GM18951 (cell line): ENCODE results near the gene SLAIN2.

ENCODE experiments used
- POLR2A ChIP-seq: IDR thresholded peaks from 4 replicates; pipeline ENCODE4 v1.6.1; 2011; ENCODE audit warnings: mild to moderate bottlenecking; ENCODE audit not compliant: insufficient read length, insufficient read depth; ENCODE audit errors: extremely low read depth
- in situ Hi-C: fragments of 300-500 bp; cut with MboI; formaldehyde crosslinking; loops from one replicate; pipeline ENCODE4 v1.12.0; 2022; ENCODE audit warnings: low sequenced_read_pairs, mixed read lengths, inconsistent platforms; ENCODE audit not compliant: unreplicated experiment

SLAIN2 gene

DNA sequence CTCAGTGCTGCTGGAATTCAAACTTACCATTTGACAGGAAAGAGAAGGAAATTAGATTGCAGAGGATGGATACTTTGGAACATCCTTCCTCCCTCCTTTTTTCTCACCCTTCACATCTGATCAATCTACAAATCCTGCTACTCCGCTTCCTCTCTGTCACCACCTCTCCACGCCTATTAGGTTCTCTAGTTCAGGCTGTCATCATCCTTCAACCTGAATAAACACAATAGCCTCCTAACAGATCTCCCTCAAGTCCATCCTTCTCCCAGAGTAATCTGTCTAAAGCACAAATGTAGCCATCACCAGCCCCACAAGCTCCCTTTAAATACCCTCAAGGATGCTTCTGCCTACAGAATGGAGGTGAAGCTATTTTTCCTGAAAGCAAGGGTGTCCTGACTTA is 20.0 kb upstream of the SLAIN2 start:
- in situ Hi-C loops, result no loop called here
- no peak for TF ChIP-seq POLR2A

- no peak for TF ChIP-seq POLR2A
- in situ Hi-C loops, result no loop called here
These were observed 19.3 kb upstream of the SLAIN2 start for GRCh38 chr4:48322063-48322462.

GRCh38 chr4:48324281-48324680 is 17.0 kb upstream of the SLAIN2 start:
- no peak for TF ChIP-seq POLR2A
- in situ Hi-C loops, result no loop called here

- in situ Hi-C loops, result no loop called here
- TF ChIP-seq POLR2A, result no peak
These were observed 12.1 kb upstream of the SLAIN2 start for GRCh38 chr4:48329193-48329592.

- in situ Hi-C loops, result no loop called here
- TF ChIP-seq POLR2A, result no peak
These were observed 11.4 kb upstream of the SLAIN2 start for GRCh38 chr4:48329976-48330375.

- TF ChIP-seq POLR2A, result no peak
- in situ Hi-C loops, result no loop called here
These were observed 9.6 kb upstream of the SLAIN2 start for GRCh38 chr4:48331577-48332330.

DNA sequence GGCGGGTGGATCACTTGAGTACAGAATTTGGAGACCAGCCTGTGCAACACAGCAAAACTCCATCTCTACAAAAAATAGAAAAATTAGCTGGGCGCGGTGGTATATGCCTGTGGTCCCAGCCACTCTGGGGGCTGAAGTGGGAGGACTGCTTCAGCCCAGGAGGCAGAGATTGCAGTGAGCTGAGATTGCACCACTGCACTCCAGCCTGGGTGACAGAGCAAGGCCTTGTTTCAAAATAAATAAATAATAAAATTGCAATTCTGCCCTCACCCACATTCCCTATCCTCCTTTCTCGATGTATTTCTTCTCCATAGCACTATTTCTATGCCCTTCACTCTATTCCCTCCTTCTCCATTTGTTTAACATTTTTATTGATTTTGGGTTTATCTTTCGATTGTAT is 8.7 kb upstream of the SLAIN2 start:
- TF ChIP-seq POLR2A, result no peak
- in situ Hi-C loops, result no loop called here

- in situ Hi-C loops, result no loop called here
- TF ChIP-seq POLR2A, result no peak
These were observed 7.7 kb upstream of the SLAIN2 start for GRCh38 chr4:48333587-48333986.

- in situ Hi-C loops, result no loop called here
- no peak for TF ChIP-seq POLR2A
These were observed 7.1 kb upstream of the SLAIN2 start for GRCh38 chr4:48334236-48334635.

DNA sequence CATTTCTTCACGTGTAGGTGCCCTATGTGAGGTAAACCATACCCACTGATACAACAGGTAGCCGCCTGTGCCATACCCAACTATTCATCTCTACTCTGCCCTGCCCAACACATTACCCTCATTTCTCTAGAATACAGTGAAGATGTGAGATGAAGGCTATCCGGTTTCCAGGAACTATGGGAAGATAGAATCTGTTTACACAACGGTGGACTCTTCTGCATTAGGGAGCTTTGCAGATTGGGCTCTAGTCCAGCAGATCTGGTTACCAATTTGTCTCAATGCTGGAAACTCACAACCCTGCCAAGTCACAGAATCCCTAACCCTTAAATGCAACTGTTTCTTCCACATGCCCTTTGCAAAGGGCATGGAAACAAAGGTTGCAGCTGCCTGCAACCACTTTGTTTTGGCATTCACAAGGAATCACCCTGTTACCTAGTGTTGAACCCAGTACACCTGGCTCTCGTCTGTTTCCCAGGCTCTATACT is 6.4 kb upstream of the SLAIN2 start:
- in situ Hi-C loops, result no loop called here
- no peak for TF ChIP-seq POLR2A

DNA sequence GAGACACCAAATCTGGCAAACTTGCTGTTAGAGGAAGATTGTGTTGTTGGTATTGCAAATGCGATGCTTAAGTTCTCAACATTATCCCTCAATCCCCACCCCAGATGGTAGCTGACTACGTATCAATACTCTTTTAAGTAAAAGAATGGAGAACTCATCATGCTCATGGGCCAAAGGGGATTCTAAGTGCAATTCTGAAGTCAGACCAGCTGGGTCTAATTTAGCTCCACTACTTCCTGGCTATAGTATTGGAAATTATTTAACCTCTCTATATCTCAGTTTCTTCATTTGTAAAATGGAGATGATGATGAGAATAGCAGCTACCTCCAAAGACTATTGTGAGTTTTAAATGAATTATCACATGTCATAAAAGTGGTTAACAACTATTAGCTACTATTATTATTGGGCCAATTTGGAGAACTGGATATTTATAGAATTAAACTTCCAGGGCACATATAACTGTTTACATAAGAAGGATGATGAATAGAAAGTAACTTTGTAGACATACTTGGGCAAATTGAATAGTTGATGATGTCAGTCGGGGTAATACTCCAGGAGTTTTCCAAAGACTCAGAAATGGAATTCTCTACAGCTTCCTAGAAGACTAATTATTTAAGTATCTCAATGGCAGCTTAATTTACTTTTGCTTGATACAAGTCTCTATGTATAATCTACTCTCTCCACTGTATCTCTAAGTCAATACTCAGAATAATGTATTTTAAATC is 5.0 kb upstream of the SLAIN2 start:
- TF ChIP-seq POLR2A, result no peak
- in situ Hi-C loops, result no loop called here

- in situ Hi-C loops, result no loop called here
- TF ChIP-seq POLR2A, result no peak
These were observed 3.6 kb upstream of the SLAIN2 start for GRCh38 chr4:48337731-48338130.

DNA sequence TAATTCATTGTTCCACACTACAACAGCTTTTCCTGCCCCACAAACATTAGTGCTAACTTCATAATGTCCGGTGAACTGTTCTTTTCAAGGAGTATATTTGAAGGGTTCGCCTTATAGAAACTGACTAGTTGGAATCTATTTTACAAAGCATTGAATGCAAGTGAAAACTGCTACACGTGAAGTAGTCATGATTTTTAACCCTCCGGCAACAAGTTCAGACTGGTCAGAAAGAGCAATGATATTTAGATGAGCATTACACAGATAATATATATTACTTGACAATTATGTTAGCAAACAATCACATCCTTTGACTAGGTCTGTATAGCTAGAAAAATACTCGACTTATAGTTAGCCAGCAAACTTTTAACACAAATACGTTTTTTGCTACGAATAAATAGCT is 1.7 kb upstream of the SLAIN2 start:
- in situ Hi-C loops, result no loop called here
- no peak for TF ChIP-seq POLR2A
